Measurements from ENCODE around the gene MAGOHB.
"Not testable (repeated sequence)": the region's sequence is repeated elsewhere in the genome, so short reads cannot be mapped to it uniquely, and the experiment has no call there.

Gene MAGOHB

DNA sequence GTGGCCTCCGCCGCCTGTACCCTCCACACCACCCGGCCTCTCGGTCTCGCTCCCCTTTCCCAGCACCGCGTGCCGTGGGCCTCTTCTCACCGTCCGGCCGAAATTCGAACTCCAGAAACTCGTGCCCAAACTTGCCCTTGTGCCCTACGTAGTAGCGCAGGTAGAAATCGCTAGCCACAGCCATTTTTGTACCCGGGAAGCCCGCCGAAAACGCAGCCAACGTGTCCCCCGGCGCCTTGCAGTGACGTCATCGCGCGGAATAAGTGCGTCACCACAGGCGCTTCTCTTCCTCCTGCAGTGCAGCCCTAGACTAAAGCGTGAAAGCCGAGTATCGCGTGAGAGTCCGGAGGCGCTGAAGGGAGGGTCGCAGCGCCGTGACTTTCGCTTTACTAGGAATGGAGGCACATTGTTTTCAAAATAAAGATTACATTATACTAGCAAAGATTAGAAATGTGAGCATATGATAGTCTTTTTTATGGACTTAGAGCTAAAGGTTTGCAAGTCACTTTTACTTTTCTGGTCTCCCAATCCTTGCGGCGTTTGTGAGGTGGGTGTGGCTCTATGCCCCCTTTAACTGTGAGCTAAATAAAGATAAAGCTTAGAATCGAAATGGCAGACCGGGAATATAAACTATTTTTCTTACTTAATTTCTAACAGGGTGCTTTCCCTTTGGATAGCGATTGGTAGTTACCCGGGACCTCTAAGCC, at the start of gene MAGOHB:
Gene MAGOHB, minus strand, starts transcription at position 261 of the 707 bp plus-strand sequence. Its CDS starts 77 bp downstream, at position 184.
- peak; percentile 93 for DNase-seq (ENCODE audit: low read depth)

DNA sequence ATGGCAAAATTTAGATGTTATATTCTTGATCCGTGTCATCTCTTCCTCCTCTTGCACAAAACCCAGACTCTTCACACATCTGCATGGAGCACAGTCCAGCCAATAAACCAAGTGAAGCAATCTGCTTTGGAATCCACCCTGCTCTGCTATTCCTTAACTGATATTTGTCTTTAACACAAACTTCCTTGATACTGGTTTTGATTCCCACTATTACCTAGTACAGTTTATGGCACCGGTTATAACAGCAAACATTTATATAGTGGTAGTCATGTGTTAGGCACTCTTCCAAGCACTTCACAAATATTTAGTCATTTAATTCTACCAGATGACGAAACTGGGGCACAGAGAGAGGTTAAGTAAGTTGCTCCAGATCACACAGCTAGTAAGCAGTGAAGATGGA, 47.9 kb upstream of the MAGOHB start:
- peak; percentile 37 for DNase-seq (ENCODE audit: low read depth)

DNA sequence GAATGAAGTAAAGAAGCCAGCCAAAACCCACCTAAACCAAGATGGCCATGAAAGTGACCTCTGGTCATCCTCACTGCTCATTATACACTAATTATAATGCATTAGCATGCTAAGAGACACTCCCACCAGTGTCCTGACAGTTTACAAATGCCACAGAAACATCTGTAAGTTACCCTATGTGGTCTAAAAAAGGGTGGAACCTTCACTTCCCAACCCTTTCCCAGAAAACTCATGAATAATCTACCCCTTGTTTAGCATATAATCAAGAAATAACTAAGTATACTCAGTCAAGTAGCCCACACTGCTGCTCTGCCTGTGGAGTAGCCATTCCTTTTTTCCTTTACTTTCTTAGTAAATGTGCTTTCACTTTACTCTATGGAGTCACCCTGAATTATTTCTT, 40.6 kb upstream of the MAGOHB start:
- no peak for DNase-seq (ENCODE audit: low read depth)

GRCh38 chr12:10652192-10652591, 38.8 kb upstream of the MAGOHB start:
- DNase-seq (ENCODE audit: low read depth) = no peak

GRCh38 chr12:10646576-10646975, 33.2 kb upstream of the MAGOHB start:
- DNase-seq (ENCODE audit: low read depth) = not testable (repeated sequence)

- no peak for DNase-seq (ENCODE audit: low read depth)
These were observed 32.5 kb upstream of the MAGOHB start for GRCh38 chr12:10645910-10646309.

- no peak for DNase-seq (ENCODE audit: low read depth)
These were observed 28.5 kb upstream of the MAGOHB start for GRCh38 chr12:10641735-10642500.

DNA sequence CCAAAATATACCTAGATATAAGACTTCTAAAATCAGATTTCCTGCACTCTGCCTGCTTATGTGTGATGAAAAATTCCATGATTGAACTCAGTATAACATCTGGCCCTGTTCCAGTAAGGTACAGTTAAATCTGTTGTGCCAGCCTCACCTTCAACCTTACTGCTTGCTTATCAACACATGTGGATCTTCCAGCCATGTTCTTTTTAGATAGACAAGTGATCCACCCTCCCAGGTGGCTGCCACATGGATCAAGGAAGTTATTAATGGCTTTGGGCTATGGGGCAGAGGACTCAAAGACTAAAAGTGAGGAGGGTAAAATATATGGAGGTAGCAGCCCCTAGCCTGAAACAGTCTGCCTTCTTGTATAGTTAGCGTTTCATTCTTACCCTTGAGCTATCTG, 25.3 kb upstream of the MAGOHB start:
- no peak for DNase-seq (ENCODE audit: low read depth)

DNA sequence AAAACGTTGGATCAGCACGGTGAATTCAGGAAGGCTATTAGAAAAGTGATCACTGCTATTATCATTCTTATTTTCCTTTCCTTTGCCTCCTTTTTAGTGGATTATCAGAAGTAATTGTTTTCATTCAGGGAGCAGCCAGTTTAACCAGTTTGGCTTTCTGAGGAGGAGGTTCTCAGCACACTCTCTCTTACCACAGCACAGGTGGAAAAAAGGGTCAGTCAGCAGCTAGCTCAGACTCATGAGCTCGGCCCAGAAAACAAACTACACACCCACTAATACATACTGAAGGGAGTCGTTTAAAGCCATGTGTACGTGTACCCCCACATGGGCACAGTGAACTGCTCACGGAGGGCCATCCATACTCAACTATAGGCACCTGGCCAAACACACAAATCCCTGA, 23.2 kb upstream of the MAGOHB start:
- no peak for DNase-seq (ENCODE audit: low read depth)

DNA sequence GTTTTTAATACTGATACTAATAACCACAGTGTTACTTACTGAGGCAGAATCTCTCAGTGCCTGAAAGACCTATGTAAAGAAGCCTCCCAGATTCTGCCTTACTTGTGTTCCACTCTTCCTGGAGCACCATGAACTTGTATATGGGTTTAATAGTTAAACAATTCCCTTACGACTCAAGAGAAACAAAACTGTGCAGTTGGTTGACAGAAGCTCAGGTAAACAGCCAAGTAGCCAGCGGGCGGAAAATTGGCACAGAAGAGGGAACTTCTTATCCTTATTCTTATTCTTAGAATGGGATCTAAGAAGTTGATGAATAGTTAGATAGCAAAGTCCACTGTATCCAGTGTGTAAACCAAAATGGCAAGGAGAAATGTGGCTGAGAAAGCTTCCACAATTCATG, 22.7 kb upstream of the MAGOHB start:
- DNase-seq (ENCODE audit: low read depth) = no peak

- DNase-seq (ENCODE audit: low read depth) = no peak
These were observed 21.9 kb upstream of the MAGOHB start for GRCh38 chr12:10635306-10635705.

DNA sequence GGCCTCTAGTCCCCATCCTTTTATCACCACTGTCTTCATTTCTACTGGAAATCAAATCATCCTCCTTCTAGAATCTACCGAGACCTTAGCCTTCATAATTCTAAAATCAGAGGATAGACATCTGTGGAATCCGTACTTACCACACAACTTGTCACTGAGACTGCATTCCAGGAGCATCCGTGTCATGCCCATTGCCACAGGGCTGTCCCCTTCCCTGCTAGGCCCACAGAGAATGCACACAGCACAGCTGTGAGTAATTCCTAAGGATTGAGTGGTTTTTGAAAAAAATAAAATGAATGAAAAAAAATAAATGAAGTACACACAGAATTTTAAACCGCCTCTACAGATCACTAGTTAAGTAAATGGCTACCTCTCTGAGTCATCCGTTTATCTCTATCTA, 21.0 kb upstream of the MAGOHB start:
- DNase-seq (ENCODE audit: low read depth) = peak; percentile 69

- DNase-seq (ENCODE audit: low read depth) = no peak
These were observed 20.1 kb upstream of the MAGOHB start for GRCh38 chr12:10633541-10633940.

GRCh38 chr12:10632226-10632625, 18.8 kb upstream of the MAGOHB start:
- no peak for DNase-seq (ENCODE audit: low read depth)

DNA sequence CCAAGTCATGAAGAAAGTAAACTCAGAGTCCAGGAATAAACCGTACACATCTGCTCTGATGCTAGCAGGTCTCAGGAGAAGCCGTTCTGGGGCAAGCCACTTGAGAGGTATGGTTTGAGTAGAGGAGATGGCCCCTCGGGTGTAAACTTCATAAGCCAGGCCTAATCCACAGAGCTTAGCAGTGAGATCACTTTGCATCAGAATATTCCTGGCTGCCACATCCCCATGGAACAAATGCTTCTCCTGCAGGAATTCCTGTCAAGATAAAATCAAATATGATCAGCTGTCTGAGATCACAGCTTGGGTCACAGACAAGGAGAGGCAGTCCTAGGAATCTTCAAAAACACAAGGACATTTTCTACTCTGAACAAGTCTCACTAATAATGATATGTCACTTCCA, 11.2 kb upstream of the MAGOHB start:
- DNase-seq (ENCODE audit: low read depth) = no peak

- no peak for DNase-seq (ENCODE audit: low read depth)
These were observed 9.7 kb upstream of the MAGOHB start for GRCh38 chr12:10623131-10623530.

DNA sequence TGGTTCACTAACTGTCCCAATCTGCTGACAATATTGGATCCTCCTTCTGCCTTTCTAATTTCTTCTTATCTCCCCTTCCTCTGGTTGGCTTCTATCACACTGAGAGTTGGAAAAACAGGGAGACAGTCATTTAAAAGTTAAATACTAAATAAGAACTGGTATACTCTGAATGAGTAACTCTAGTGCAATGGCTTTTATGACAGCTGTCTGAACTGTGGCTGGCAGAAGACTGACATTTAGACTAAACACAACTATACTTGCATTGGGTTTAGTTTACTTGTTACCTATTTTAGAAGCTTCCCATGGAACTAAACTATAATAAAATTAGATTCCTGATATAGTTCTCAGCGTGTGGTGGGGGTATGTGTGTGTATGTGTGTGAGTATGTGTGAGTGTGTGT, 7.9 kb upstream of the MAGOHB start:
- no peak for DNase-seq (ENCODE audit: low read depth)

- no peak for DNase-seq (ENCODE audit: low read depth)
These were observed 6.8 kb upstream of the MAGOHB start for GRCh38 chr12:10620078-10620779.

- DNase-seq (ENCODE audit: low read depth) = peak; percentile 64
These were observed 5.1 kb upstream of the MAGOHB start for GRCh38 chr12:10618338-10618987.

GRCh38 chr12:10617863-10618262, 4.5 kb upstream of the MAGOHB start:
- DNase-seq (ENCODE audit: low read depth) = no peak

DNA sequence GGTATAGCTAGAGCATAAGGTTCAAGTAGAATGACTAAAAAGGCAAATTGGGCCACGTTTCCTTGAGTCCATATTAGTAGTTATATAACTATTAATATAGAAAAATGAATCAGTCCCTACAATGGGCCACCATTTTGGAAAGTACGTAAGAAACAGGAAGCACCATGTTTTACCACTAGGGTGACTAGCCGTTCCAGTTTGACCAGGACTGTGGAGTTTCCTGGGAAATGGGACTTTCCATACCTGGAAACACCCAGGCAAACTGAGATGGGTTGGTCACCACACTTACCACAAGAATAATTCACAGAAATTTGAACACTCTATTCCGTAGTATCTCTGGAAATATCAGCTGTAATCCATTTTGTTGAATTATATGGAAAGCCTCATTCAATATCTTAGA, 2.1 kb upstream of the MAGOHB start:
- DNase-seq (ENCODE audit: low read depth) = no peak

DNA sequence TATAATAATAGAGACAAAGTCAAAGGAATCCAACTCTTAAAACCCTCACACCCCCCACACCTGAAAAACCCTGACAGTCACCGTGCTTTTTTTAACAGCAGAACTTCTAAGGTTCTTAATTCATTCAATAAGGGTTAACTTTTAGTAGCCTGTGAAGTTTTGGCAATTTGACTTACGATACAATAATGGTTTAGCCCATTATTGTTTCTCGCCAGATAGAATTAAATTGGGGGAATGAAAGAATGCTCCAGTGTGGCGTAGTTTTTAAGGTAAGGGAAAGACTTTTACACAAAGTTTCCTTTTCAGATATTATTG, 604 bp upstream of the MAGOHB start:
- no peak for DNase-seq (ENCODE audit: low read depth)

DNA sequence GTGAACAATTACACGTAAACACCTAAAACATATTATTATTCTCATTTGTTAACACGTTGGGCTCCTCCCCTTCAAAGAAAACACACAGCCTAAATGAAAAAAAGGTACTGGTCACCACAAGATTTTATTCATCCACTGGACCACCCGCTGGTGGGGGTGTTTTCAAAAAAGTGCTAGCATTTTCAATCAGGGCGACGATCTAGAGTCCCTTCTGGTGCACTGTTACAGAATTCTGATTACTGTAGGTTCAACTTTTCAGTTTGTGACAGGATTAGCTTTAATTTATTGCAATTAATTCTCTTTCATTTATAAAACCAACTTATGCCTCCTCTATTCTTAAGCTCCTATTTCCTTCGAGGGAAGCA, 443 bp downstream of the MAGOHB start:
- no peak for DNase-seq (ENCODE audit: low read depth)

Measured in GM04504 (cell line).